SW480 (cell line): ENCODE results near the gene NRIP1.
"Not testable (repeated sequence)": the region's sequence is repeated elsewhere in the genome, so short reads cannot be mapped to it uniquely, and the experiment has no call there.

Experiments used
- DNase-seq: peaks from one replicate; pipeline ENCODE4 v3.0.0-alpha.2; 2016; ENCODE audit warnings: low spot score

The NRIP1 gene

DNA sequence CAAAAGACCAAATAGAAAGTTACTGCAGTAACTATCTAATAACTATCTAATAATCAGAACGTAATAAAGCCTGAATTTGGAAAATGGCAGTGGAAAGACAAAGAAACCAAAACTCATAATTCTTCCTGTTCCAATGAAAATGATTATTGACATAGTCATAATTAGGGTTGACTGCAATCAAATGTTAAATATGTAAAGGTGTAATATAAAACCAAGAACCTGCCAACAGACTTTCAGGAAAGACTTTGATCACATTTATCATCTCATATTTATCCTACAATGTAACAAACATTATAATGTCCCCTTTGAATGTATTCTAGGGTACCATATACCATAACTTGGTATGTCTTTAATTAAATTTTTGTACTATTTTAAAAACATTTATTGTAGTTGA lies 26.9 kb downstream of the NRIP1 start:
- DNase-seq: no peak

DNA sequence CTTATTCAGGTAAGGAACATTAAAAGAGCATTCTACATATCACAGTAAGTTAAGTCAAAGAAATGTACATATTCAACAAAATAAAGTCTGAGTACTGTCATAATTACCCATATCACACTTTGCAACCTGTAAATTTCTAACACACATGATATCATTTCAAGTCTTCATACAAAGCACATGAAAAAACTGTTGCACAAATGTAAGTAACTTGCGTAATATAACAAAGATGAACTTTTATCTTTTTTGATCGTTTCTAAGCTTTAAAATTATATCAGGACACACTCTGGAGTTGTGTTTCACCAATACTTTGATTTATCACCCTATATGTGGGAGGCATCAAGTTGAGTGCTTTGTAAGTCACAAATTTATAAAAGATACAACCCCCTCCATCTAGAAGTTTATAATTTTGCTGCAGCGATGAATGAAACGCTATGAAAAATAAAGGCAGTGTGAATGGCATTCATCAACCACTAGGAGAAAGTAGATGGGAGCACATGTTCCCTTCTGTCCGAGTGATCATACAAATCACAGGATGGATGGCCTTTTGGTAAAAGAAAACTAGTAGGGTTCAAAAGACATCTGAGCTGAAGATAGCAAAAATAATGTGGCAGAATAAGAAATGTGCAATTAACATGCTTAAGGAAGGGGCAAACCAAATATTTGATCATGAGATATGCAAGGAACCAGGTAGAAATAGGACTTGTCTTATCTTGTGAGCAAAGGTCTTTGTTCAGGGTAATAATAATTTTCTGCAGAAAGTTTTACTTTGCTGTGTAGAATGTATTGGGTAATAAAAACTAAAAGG lies 27.5 kb downstream of the NRIP1 start:
- DNase-seq: no peak

DNA sequence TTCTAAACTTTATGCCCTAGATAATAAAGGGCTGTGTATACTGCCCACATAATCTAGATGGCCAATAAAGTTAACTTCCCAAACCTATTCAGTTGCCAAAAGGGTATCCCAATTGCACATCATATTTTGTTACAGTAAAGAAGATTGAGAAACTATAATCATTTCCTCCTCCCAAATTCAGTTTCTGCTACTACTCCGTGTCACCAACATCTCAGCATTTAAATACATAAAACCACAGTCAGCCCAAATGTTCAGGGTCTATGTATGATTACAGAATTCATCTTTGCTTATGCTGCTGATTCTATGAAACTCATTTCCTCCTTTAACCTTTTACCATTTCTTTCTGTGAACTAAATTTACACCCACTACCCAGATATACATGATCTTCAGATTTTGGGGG lies 28.6 kb downstream of the NRIP1 start:
- DNase-seq: no peak

GRCh38 chr21:15034126-15034853 lies 30.5 kb downstream of the NRIP1 start:
- DNase-seq: no peak

DNA sequence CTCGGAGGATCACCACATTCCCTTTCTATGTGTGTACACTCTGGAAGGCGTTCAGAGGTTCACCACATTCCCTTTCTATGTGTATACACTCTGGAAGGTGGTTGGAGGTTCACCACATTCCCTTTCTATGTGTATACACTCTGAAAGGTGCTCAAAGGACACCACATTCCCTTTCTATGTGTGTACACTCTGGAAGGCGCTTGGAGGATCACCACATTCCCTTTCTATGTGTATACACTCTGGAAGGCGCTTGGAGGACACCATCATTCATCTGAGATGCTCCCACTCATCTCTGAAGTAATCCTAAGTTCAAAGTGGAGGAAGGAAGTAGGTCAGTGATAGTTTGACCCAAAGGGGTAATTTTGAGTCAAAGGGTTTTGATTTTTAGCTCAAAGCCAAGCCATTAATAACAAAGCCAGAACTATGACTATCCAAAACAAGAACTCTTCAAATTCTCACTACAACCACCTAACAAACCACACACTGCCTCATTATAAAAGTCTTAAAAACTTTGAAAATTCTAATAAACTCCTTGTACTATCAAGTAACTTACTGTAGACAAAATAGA lies 32.9 kb downstream of the NRIP1 start:
- DNase-seq: no peak

GRCh38 chr21:15031362-15031761 lies 33.4 kb downstream of the NRIP1 start:
- not testable (repeated sequence) for DNase-seq

DNA sequence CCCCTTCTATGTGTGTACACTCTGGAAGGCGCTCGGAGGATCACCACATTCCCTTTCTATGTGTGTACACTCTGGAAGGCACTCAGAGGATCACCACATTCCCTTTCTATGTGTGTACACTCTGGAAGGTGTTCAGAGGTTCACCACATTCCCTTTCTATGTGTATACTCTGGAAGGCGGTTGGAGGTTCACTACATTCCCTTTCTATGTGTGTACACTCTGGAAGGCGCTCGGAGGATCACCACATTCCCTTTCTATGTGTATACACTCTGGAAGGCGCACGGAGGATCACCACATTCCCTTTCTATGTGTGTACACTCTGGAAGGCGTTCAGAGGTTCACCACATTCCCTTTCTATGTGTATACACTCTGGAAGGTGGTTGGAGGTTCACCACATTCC lies 33.9 kb downstream of the NRIP1 start:
- DNase-seq: not testable (repeated sequence)

DNA sequence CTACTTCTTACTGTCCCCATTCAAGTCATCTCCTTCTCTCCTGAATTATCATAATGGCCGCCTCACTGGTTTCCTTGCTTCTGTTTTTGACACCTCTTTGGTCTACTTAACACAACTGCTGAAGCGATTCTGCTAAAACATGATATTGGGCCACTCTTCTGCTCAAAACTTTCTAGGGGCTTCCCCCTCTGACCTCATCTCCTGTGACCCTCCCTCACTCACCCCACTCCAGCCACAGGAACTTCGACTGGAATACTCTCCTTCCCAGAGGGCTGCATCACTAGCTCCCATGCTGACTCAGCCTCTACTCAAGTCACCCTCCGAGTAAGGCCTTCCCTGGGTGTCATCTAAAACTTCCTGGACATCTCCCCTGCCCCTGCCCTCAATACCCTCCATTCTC lies 35.7 kb downstream of the NRIP1 start:
- DNase-seq: no peak

- no peak for DNase-seq
Observed at GRCh38 chr21:15028186-15028585, 36.6 kb downstream of the NRIP1 start.

DNA sequence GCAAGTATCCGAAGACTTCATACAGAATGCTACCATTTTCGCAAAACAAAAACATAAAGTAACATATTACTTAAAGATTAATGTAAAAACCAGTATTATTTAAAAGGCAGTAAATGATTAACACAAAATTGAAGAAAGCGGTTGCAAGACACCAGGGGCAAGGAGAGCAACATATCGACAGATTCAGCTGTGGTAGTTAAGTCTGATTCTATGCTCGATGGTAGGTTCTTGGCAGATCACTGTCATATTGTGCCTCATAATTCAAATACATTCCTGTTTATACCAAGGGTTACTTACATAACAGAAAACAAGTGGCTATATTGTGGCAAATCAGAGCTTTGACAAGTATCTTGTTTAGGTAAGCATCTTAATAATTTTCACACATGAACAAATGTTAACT lies 37.7 kb downstream of the NRIP1 start:
- DNase-seq: no peak

GRCh38 chr21:15026370-15026769 lies 38.4 kb downstream of the NRIP1 start:
- DNase-seq: no peak

DNA sequence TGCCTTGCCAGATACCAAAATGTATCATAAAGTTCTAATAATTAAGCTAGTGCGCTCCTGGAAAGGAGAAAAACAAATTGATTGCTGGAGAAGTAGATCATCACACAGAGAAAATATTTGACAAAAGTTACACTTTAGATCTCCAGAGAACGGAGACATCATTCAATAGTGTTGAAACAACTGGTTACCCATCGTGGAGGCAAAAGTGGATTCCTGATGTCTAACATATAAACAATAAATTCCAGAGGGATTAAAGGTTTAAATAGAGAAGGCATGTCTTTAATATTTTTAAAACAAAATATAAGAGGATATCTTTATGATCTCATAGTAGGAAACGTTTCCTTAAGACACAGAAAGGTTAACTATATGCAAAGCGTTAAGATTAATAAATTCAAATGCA lies 41.0 kb downstream of the NRIP1 start:
- DNase-seq: no peak

GRCh38 chr21:15022608-15023261 lies 42.1 kb downstream of the NRIP1 start:
- no peak for DNase-seq

GRCh38 chr21:15020797-15021196 lies 44.0 kb downstream of the NRIP1 start:
- no peak for DNase-seq

- no peak for DNase-seq
Observed at GRCh38 chr21:15018382-15018781, 46.4 kb downstream of the NRIP1 start.

- no peak for DNase-seq
Observed at GRCh38 chr21:15015622-15016471, 49.0 kb downstream of the NRIP1 start.

DNA sequence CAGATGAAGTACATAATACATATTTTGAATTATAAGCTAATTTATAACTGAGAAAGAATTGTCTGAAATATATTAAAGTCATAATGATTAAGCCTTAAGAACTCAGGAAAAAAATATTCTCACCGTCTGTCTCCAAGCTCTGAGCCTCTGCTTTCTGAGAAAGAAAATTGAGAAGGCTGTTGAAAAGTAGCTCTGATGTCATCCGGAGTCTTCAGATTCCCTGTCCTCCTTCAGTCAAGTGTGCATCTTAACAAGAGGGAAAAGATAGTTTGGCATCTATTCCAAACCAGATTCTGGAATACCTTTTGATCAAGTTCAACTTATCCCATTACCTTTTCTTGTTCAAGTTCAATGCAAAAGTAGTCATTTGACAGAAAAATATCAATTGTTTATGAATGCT lies 50.6 kb downstream of the NRIP1 start:
- no peak for DNase-seq

DNA sequence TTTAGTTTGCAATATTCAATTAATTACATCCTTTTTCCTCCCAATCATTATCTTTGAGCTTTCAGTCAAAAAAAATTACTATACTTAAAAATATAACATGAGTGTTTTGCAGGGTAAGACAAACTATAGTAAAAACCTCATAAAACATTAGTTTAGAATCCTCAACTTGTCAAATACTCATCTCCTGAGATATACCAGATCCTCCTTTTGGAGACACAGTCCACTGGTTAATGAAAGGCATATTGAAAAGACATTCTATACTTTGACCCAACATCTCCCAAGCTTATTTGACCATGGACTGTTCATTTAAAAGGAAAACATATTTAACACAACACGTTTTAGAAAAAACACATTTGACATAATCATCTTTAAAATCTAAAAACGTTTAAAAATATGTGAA lies 52.8 kb downstream of the NRIP1 start:
- DNase-seq: no peak

GRCh38 chr21:15010645-15011044 lies 54.2 kb downstream of the NRIP1 start:
- DNase-seq: no peak

- DNase-seq: no peak
Observed at GRCh38 chr21:15009837-15010363, 54.9 kb downstream of the NRIP1 start.

GRCh38 chr21:15007716-15008296 lies 57.0 kb downstream of the NRIP1 start:
- DNase-seq: no peak
